HG03103 (cell line): ENCODE results near the gene COL19A1.
"Not testable (repeated sequence)": the region's sequence is repeated elsewhere in the genome, so short reads cannot be mapped to it uniquely, and the experiment has no call there.

Experiments used
- ATAC-seq: cut with Tn5 transposase; IDR thresholded peaks from one replicate; pipeline ENCODE4 v1.9.1; 2021; ENCODE audit warnings: low read depth; ENCODE audit not compliant: unreplicated experiment

COL19A1 gene

GRCh38 chr6:69894578-69895347, 28.4 kb downstream of the COL19A1 start:
- no peak for ATAC-seq

- ATAC-seq, result no peak
These were observed 29.0 kb downstream of the COL19A1 start for GRCh38 chr6:69895396-69895795.

GRCh38 chr6:69900869-69901268, 34.5 kb downstream of the COL19A1 start:
- ATAC-seq, result no peak

DNA sequence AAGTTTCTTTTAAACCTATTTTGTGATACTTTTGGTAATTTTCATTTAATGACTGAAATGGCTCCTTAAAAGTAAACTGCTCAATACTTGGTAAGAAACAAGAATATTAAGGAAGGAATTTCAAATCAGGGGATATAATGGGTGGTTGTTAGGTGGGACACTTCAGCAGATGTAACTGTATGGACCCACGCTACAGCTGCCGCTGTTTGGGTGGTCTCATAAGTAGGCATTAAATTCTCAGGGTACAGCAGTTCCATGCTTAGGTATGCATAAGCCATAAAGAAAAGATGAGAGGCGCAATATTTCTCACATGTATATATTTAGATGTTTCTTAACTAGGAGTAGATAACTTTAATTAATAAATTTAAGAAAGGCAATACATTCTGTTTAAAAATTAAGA, 35.0 kb downstream of the COL19A1 start:
- ATAC-seq, result no peak

GRCh38 chr6:69907981-69908498, 41.7 kb downstream of the COL19A1 start:
- ATAC-seq, result no peak

GRCh38 chr6:69913361-69913760, 47.0 kb downstream of the COL19A1 start:
- ATAC-seq, result no peak

- no peak for ATAC-seq
These were observed 47.7 kb downstream of the COL19A1 start for GRCh38 chr6:69914015-69914485.

GRCh38 chr6:69915346-69915745, 49.0 kb downstream of the COL19A1 start:
- ATAC-seq, result no peak

- no peak for ATAC-seq
These were observed 51.5 kb downstream of the COL19A1 start for GRCh38 chr6:69917834-69918233.

- ATAC-seq, result no peak
These were observed 52.6 kb downstream of the COL19A1 start for GRCh38 chr6:69918813-69919475.

DNA sequence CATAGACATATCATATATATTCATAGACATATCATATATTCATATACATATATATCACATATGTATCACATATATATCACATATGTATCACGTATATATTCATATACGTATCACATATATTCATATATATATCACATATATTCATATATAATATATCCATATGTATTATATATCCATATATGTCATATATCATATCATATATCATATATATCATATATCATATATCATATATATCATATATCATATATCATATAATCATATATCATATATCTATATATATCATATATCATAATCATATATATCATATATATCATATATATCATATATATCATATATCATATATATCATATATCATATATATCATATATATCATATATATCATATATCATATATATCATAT, 54.7 kb downstream of the COL19A1 start:
- not testable (repeated sequence) for ATAC-seq

GRCh38 chr6:69921611-69922010, 55.3 kb downstream of the COL19A1 start:
- ATAC-seq, result not testable (repeated sequence)

GRCh38 chr6:69926745-69927144, 60.4 kb downstream of the COL19A1 start:
- no peak for ATAC-seq

- ATAC-seq, result no peak
These were observed 66.9 kb downstream of the COL19A1 start for GRCh38 chr6:69933239-69933638.

DNA sequence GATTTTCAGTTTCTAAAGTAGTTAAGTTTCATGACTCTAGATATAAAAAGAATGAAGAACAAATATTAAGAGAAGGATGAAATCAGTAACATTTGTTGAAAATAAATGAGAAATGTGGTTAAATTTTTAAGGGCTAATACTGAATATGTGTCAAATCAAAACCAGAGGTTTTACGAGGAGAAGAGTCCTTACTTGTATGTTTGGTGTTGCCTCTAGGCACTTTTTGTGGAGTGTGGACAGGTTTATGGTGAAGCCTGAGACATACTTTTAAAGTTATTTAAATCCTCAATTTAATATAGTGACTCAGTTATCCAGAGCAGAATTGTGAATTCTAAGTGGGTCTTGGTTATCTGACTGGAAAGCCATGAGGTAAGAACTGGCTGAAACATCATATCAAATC, 68.7 kb downstream of the COL19A1 start:
- no peak for ATAC-seq

DNA sequence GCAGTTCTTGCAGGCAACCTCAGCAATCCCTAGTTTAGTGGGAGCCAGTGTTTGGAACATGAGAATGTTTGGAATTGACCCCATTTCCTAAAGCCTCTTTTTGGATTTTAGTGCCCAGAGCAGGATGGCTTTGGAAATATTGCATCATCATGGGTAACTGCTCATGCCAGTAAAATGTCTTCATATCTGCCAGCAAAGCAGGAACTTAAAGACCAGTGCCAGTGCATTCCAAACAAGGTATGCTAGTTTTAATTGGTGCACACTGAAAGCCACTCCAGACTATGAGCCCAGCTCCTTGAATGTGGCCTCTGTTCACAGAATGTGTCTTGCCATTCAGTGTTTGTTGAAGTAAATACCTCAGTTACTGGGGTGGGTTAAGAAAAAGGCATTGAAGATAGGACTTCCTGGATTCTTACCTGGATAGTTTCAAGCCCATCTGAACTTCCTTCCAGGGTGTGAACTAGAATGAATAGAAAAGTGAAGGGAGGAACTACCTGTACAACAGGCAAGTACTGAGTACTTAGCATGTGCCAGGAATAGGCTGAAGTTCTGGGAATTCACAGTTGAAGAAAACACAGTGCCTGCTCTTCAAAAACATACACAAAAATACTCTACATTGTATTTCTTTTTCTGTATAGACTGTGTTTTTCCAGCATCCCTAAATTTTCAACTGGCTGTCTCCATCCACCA, 70.5 kb downstream of the COL19A1 start:
- ATAC-seq, result no peak

DNA sequence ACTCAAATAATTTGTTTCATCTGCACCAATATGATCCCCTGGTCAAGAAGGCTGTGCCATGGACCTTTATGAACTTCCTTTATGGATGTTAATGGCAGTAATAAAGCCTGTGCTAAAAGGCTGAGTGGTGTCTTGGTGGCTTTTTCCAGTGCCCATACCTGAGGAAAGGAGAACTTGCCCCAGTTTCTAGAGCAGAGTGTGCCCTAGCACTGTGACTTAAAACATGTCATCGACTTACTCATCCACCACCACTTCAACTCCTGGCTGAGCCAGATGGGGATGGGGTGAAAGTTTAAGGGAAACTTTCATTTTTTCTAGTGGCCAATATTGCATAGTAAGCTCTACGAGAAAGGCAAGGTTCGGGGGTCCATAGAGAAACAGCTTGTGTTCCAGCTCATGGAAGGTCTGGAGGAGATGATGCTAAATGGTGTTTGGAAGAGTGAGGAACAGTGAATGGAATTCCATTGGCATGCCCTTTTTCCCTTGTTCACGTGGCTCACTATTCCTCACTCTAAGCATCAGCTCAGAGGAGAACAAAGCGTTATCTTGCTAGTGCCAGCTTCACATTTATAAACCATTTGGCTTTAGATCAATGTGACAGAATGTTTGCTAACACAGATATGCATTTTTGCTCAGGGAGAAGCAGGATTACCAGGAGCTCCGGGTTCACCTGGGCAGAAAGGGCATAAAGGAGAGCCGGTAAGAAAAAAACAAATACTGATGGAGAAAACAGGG, 71.2 kb downstream of the COL19A1 start:
- ATAC-seq, result no peak

- no peak for ATAC-seq
These were observed 76.1 kb downstream of the COL19A1 start for GRCh38 chr6:69942485-69942884.

- ATAC-seq, result no peak
These were observed 78.8 kb downstream of the COL19A1 start for GRCh38 chr6:69945192-69945591.

GRCh38 chr6:69948479-69949114, 82.2 kb downstream of the COL19A1 start:
- ATAC-seq, result no peak
